Islet precursor cell (in vitro differentiated cells): ENCODE measurements around the gene PATE4.

Experiments
- DNase-seq: peaks from one replicate; pipeline ENCODE4 v3.0.0-alpha.2; 2018

Gene PATE4

DNA sequence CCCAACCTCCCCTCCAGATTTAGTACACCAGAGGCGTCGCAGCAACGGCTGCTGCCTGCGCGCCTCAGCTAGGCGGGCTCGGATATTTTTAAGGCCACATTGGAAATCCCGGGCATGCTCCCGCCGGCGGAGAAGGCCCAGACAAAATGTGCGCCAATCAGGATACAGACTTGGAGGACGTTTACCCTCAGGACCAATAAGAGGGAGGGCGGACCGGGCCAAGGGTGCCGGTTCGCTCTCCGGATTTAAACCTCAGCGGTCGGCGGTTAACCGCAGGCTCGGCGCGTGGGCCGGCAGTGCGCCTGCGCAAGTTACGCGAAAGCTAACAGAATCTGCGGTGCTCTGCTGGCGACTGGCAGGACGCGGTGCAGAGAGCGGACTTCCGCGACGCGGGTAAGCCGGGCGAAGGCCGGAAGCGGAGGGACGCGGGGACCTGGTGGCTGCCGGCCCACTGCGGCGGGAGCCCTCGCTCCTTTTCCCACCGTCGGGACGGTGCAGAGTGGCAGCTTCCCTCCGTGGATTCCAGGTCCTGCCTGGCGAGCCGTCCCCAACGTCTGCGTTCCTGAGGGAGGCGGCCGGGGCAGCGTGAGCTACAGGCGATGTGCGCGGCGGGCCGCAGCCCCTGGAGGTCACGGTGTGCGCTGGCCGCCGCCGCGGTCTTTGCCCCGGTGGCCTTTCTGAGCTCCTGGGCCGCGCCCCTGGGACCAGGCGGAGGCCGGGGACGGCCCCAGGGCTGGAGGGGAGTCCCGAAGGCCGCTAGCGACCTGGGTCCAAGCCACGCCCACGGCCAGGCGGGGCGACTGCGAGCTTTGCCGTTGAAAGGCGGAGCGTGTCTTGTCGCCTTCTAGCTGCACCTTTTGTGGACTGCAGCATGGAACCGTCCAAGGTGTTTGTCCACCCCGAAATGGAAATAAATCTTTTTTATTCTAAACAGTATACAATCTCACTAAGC lies 54.5 kb downstream of the PATE4 start, which contains the start of gene HYLS1:
HYLS1 (plus strand) TSS at position 296 of the 952 bp plus-strand sequence. CDS start 11,701 bp downstream, outside the sequence.
- DNase-seq: peak; percentile 97
